H9 (cell line): ENCODE measurements around the gene CR1. TPM values are rescaled to one million over a fixed set of nuclear protein-coding genes. Genes with fewer than 3 reads are reported as not detected.

Experiments used
- DNase-seq: peaks from one replicate; pipeline ENCODE4 v3.0.0-alpha.2; 2017
- H2AFZ ChIP-seq: one replicate; pipeline ENCODE4 v1.6.1; 2013; ENCODE audit warnings: mild to moderate bottlenecking, low read length, control low read depth, moderate library complexity
- H2AK5ac ChIP-seq: 2 replicates; pipeline ENCODE4 v1.6.1; 2013; ENCODE audit warnings: low read length, control low read depth, mixed read lengths; ENCODE audit not compliant: insufficient read length
- H2BK120ac ChIP-seq: one replicate; pipeline ENCODE4 v1.6.1; 2013; ENCODE audit warnings: low read depth, mild to moderate bottlenecking, low read length, control low read depth, inconsistent platforms; ENCODE audit not compliant: poor library complexity, severe bottlenecking
- H2BK12ac ChIP-seq: 2 replicates; pipeline ENCODE4 v1.6.1; 2013; ENCODE audit warnings: low read length, control low read depth, mixed read lengths, low read depth; ENCODE audit not compliant: insufficient read length
- H2BK15ac ChIP-seq: 2 replicates; pipeline ENCODE4 v1.6.1; 2013; ENCODE audit warnings: low read depth, low read length, control low read depth
- H2BK20ac ChIP-seq: one replicate; pipeline ENCODE4 v1.6.1; 2013; ENCODE audit warnings: low read depth, mild to moderate bottlenecking, low read length, control low read depth, inconsistent platforms; ENCODE audit not compliant: poor library complexity, severe bottlenecking
- H2BK5ac ChIP-seq: 2 replicates; pipeline ENCODE4 v1.6.1; 2013; ENCODE audit warnings: low read length, control low read depth, mixed read lengths; ENCODE audit not compliant: insufficient read length
- H3K14ac ChIP-seq: 2 replicates; pipeline ENCODE4 v1.6.1; 2013; ENCODE audit warnings: low read length, control low read depth; ENCODE audit not compliant: insufficient read depth
- H3K18ac ChIP-seq: 2 replicates; pipeline ENCODE4 v1.6.1; 2013; ENCODE audit warnings: low read depth, mild to moderate bottlenecking, mixed read lengths, low read length, control low read depth; ENCODE audit not compliant: insufficient read length
- H3K23ac ChIP-seq: 2 replicates; pipeline ENCODE4 v1.6.1; 2013; ENCODE audit warnings: low read length, control low read depth, mixed read lengths, low read depth; ENCODE audit not compliant: insufficient read length
- H3K23me2 ChIP-seq: 2 replicates; pipeline ENCODE4 v1.6.1; 2013; ENCODE audit warnings: low read depth, mild to moderate bottlenecking, mixed read lengths, low read length, control low read depth; ENCODE audit not compliant: insufficient read length, poor library complexity, severe bottlenecking
- H3K27ac ChIP-seq: 2 replicates; pipeline ENCODE4 v1.5.1; 2013; ENCODE audit warnings: low read length, control low read depth, mixed read lengths, low read depth; ENCODE audit not compliant: insufficient read length
- H3K27me3 ChIP-seq: 2 replicates; pipeline ENCODE4 v1.6.1; 2013; ENCODE audit warnings: low read length, control low read depth, inconsistent platforms; ENCODE audit not compliant: insufficient read depth
- H3K4ac ChIP-seq: 2 replicates; pipeline ENCODE4 v1.6.1; 2013; ENCODE audit warnings: low read depth, mild to moderate bottlenecking, control low read depth, inconsistent platforms, low read length, moderate library complexity
- H3K4me1 ChIP-seq: 2 replicates; pipeline ENCODE4 v1.6.1; 2013; ENCODE audit warnings: low read length, control low read depth, inconsistent platforms; ENCODE audit not compliant: insufficient read depth
- H3K4me2 ChIP-seq: 2 replicates; pipeline ENCODE4 v1.6.1; 2013; ENCODE audit warnings: low read length, control low read depth, mixed read lengths; ENCODE audit not compliant: insufficient read length, insufficient read depth
- H3K56ac ChIP-seq: 2 replicates; pipeline ENCODE4 v1.6.1; 2013; ENCODE audit warnings: low read depth, mild to moderate bottlenecking, mixed read lengths, low read length, control low read depth; ENCODE audit not compliant: insufficient read length
- H3K79me1 ChIP-seq: 2 replicates; pipeline ENCODE4 v1.6.1; 2013; ENCODE audit warnings: low read depth, mild to moderate bottlenecking, moderate library complexity, low read length, control low read depth, inconsistent platforms; ENCODE audit not compliant: insufficient read depth, poor library complexity, severe bottlenecking
- H3K79me2 ChIP-seq: 2 replicates; pipeline ENCODE4 v1.6.1; 2013; ENCODE audit warnings: low read length, control low read depth, inconsistent platforms; ENCODE audit not compliant: insufficient read depth
- H3K9ac ChIP-seq: 2 replicates; pipeline ENCODE4 v1.6.1; 2013; ENCODE audit warnings: low read length, control low read depth, mixed read lengths; ENCODE audit not compliant: insufficient read length; ENCODE audit errors: extremely low read depth
- H3K9me3 ChIP-seq: one replicate; pipeline ENCODE4 v1.6.1; 2013; ENCODE audit warnings: low read depth, low read length, inconsistent platforms; ENCODE audit not compliant: control insufficient read depth
- H3T11ph ChIP-seq: one replicate; pipeline ENCODE4 v1.6.1; 2013; ENCODE audit warnings: mild to moderate bottlenecking, low read length, control low read depth, inconsistent platforms
- H4K20me1 ChIP-seq: one replicate; pipeline ENCODE4 v1.6.1; 2013; ENCODE audit not compliant: control insufficient read depth, insufficient read length, insufficient read depth
- H4K5ac ChIP-seq: 2 replicates; pipeline ENCODE4 v1.6.1; 2013; ENCODE audit warnings: low read depth, mild to moderate bottlenecking, mixed read lengths, low read length, control low read depth; ENCODE audit not compliant: insufficient read length
- H4K8ac ChIP-seq: replicated peaks from 2 replicates; pipeline ENCODE4 v1.6.1; 2013; ENCODE audit warnings: low read length, control low read depth, mixed read lengths, low read depth; ENCODE audit not compliant: insufficient read length
- H4K91ac ChIP-seq: 2 replicates; pipeline ENCODE4 v1.6.1; 2013; ENCODE audit warnings: low read depth, mild to moderate bottlenecking, moderate library complexity, mixed read lengths, low read length, control low read depth; ENCODE audit not compliant: insufficient read length
- H3K27ac Mint-ChIP-seq, 3 experiments: 2 replicates in 2 of 3; 3 replicates in 1 of 3; pipeline ENCODE4 v1.8.0; 2020 to 2021; ENCODE audit warnings: mixed read lengths in 3 of 3, mild to moderate bottlenecking in 1 of 3, moderate library complexity in 1 of 3
- H3K27me3 Mint-ChIP-seq: 2 replicates; pipeline ENCODE4 v1.8.0; 2021; ENCODE audit warnings: low read depth, mild to moderate bottlenecking, moderate library complexity, mixed read lengths
- H3K36me3 Mint-ChIP-seq, 3 experiments: 2 replicates in 2 of 3; 3 replicates in 1 of 3; pipeline ENCODE4 v1.8.0; 2020 to 2021; ENCODE audit warnings: low read depth in 3 of 3, mixed read lengths in 3 of 3; ENCODE audit not compliant: insufficient read depth in 1 of 3
- H3K4me1 Mint-ChIP-seq, 2 experiments: 2 replicates each; pipeline ENCODE4 v1.8.0; 2020; ENCODE audit warnings: mixed read lengths in 2 of 2
- H3K4me3 Mint-ChIP-seq, 2 experiments: 2 replicates in 1 of 2; 3 replicates in 1 of 2; pipeline ENCODE4 v1.8.0; 2020 to 2021; ENCODE audit warnings: mild to moderate bottlenecking in 2 of 2, mixed read lengths in 2 of 2, moderate library complexity in 1 of 2
- H3K9me3 Mint-ChIP-seq, 2 experiments: 2 replicates in 1 of 2; 3 replicates in 1 of 2; pipeline ENCODE4 v1.8.0; 2020; ENCODE audit warnings: mild to moderate bottlenecking in 2 of 2, mixed read lengths in 2 of 2, moderate library complexity in 1 of 2
- CTCF ChIP-seq: fragments of 200-600 bp; sonication (generic); conservative IDR thresholded peaks from 3 replicates; pipeline ENCODE4 v1.8.0; 2021; ENCODE audit warnings: antibody characterized with exemption, mild to moderate bottlenecking
- WGBS: extraction: QIAGEN DNeasy Blood & Tissue Kit; methylation state at CpG from one replicate; pipeline ENCODE4 v1.1.7; 2013; ENCODE audit warnings: missing lambda C conversion rate, low lambda C conversion rate, mixed read lengths; ENCODE audit not compliant: insufficient read length; ENCODE audit errors: extremely low coverage; 5-methylcytosine and 5-hydroxymethylcytosine counted together
- total RNA-seq: library from RNA; stranded (reverse); gene quantifications from 2 replicates; pipeline ENCODE4 v1.2.1, GENCODE V29; 2021

CR1 gene
- total RNA-seq, 1 experiment from 2014 or later, result 0.04 TPM

- no peak overlapping the region for H4K91ac ChIP-seq
- peaks cover 5% of the 10 kb centered on the region for H3K9me3 ChIP-seq
- H4K8ac ChIP-seq, result no peak overlapping the region
- H3K4ac ChIP-seq, result no peak overlapping the region
- no peak overlapping the region for H4K5ac ChIP-seq
- Mint-ChIP-seq H3K27me3 (no peaks in the 10 kb centered on the region; the same call in 1 of the 2 replicates), H3K36me3 (peaks cover 2 to 8% (median 2%) of the 10 kb centered on the region in 3 experiments; a peak in 3 of 7 replicates), H3K27ac (no peak overlapping the region), H3K9me3 (peaks cover 8 to 12% of the 10 kb centered on the region in 2 experiments), H3K4me1 (peaks cover 12 to 16% of the 10 kb centered on the region in 2 experiments), H3K4me3 (no peak overlapping the region)
- H3K14ac ChIP-seq, result no peak overlapping the region
- no peak overlapping the region for H3T11ph ChIP-seq
- H3K79me1 ChIP-seq, result no peaks in the 10 kb centered on the region
- no peak overlapping the region for H2BK12ac ChIP-seq
- H2AK5ac ChIP-seq, result no peak overlapping the region
- no peak overlapping the region for H3K56ac ChIP-seq
- no peak overlapping the region for H3K23ac ChIP-seq
- H2BK15ac ChIP-seq, result no peak overlapping the region
- no peaks in the 10 kb centered on the region for H3K79me2 ChIP-seq
- no peak overlapping the region for H2BK5ac ChIP-seq
- no peak overlapping the region for H3K27ac ChIP-seq
- no peak for TF ChIP-seq CTCF
- no peak overlapping the region for H3K9ac ChIP-seq
- no CpG with 5 or more reads among the region's 3 CpGs for WGBS
- no peak overlapping the region for H2BK120ac ChIP-seq
- peaks cover 2% of the 10 kb centered on the region; the same call in 1 of the 2 replicates for H3K4me1 ChIP-seq
- H3K23me2 ChIP-seq, result peaks cover 5% of the 10 kb centered on the region
- H4K20me1 ChIP-seq, result no peaks in the 10 kb centered on the region
- no peak overlapping the region for H3K4me2 ChIP-seq
- no peak overlapping the region for H2AFZ ChIP-seq
- no peak for DNase-seq
- no peak overlapping the region for H3K18ac ChIP-seq
- peaks cover 3% of the 10 kb centered on the region; the same call in 1 of the 2 replicates for H3K27me3 ChIP-seq
- no peak overlapping the region for H2BK20ac ChIP-seq
Observed at GRCh38 chr1:207670997-207671396, 175.0 kb downstream of the CR1 start.
